A549 (cell line): Measurements from ENCODE around the gene CLSTN1. TPM values are rescaled to one million over a fixed set of nuclear protein-coding genes. Genes with fewer than 3 reads are reported as not detected.

ENCODE experiments used
- ATAC-seq, 2 experiments: fragments of 200-7000 bp in 1 of 2; fragments of >200 bp in 1 of 2; cut with Nextera tagmentation in 1 of 2; cut with Tn5 transposase in 1 of 2; 3 replicates each; pipeline versions ENCODE4 v1.8.0 to v1.9.1; 2018 to 2020; ENCODE audit warnings: mild to moderate bottlenecking in 1 of 2, moderate library complexity in 1 of 2
- CTCF ChIA-PET: fragments of 300-600 bp; sonication (Branson Sonifier 250); formaldehyde crosslinking; extraction: SDS; loops from one replicate; lab custom pipeline; 2021; ENCODE audit warnings: antibody characterized with exemption, inconsistent platforms; lab: Yijun Ruan, JAX
- POLR2A ChIA-PET: fragments of 350-600 bp; formaldehyde crosslinking; extraction: SDS; loops from one replicate; lab custom pipeline; 2021; ENCODE audit warnings: antibody characterized with exemption, inconsistent platforms; lab: Yijun Ruan, JAX
- DNase-seq, 2 experiments: peaks; one replicate each; pipeline versions ENCODE4 v3.0.0 to v3.0.0-alpha.2; 2011 to 2016; ENCODE audit warnings: low read depth in 1 of 2, low spot score in 1 of 2
- FAIRE-seq: peaks from 2 replicates; lab custom pipeline; 2011; peaks lifted over from hg19 to GRCh38; lab: Jason Lieb, UNC
- H3K27ac ChIP-seq, 2 experiments: fragments of >200 bp; sonication (Bioruptor Twin); formaldehyde crosslinking; 3 replicates each; pipeline ENCODE4 v1.5.1; 2016 to 2017
- H3K4me1 ChIP-seq: fragments of >200 bp; sonication (Bioruptor Twin); formaldehyde crosslinking; 3 replicates; pipeline ENCODE4 v1.6.1; 2016
- H3K4me2 ChIP-seq: fragments of >200 bp; sonication (Bioruptor Twin); formaldehyde crosslinking; 3 replicates; pipeline ENCODE4 v1.6.1; 2016
- H3K4me3 ChIP-seq: fragments of >200 bp; sonication (Bioruptor Twin); formaldehyde crosslinking; 3 replicates; pipeline ENCODE4 v1.5.1; 2016
- H3K9me3 ChIP-seq: fragments of >200 bp; sonication (Bioruptor Twin); formaldehyde crosslinking; 3 replicates; pipeline ENCODE4 v1.6.1; 2016
- BHLHE40 ChIP-seq: IDR thresholded peaks from 2 replicates; pipeline ENCODE4 v1.6.1; 2012; ENCODE audit warnings: low read depth, low read length, inconsistent platforms
- CBX8 ChIP-seq: fragments of 200-600 bp; sonication (generic); IDR thresholded peaks from 2 replicates; pipeline ENCODE4 v1.6.1; 2016
- CEBPB ChIP-seq, 2 experiments: fragments of >200 bp in 1 of 2; sonication (Bioruptor Twin) in 1 of 2; formaldehyde crosslinking in 1 of 2; IDR thresholded peaks; 2 replicates each; pipeline ENCODE4 v1.6.1; 2012 to 2016
- EHF ChIP-seq: fragments of 250-450 bp; sonication (Bioruptor Pico); IDR thresholded peaks from 2 replicates; pipeline ENCODE4 v1.5.0; 2020; ENCODE audit warnings: mild to moderate bottlenecking
- EHMT2 ChIP-seq: fragments of 200-600 bp; sonication (generic); IDR thresholded peaks from 2 replicates; pipeline ENCODE4 v1.6.1; 2016; ENCODE audit warnings: antibody characterized with exemption, low read depth, mild to moderate bottlenecking, moderate library complexity
- FOSB ChIP-seq: fragments of 250-450 bp; sonication (Bioruptor Pico); IDR thresholded peaks from 2 replicates; pipeline ENCODE4 v1.5.0; 2020; ENCODE audit warnings: mild to moderate bottlenecking, moderate library complexity
- FOSL2 ChIP-seq, 2 experiments: fragments of 450-650 bp in 1 of 2; fragments of >200 bp in 1 of 2; sonication (Bioruptor Twin) in 1 of 2; formaldehyde crosslinking; IDR thresholded peaks; 2 replicates each; pipeline versions ENCODE4 v1.5.0 to v1.6.1; 2016 to 2020; ENCODE audit warnings: mild to moderate bottlenecking in 1 of 2, moderate library complexity in 1 of 2
- FOXS1 ChIP-seq: fragments of 250-450 bp; sonication (Bioruptor Pico); IDR thresholded peaks from 2 replicates; pipeline ENCODE4 v1.5.0; 2020; ENCODE audit warnings: mild to moderate bottlenecking, moderate library complexity
- GATA3 ChIP-seq: IDR thresholded peaks from 2 replicates; pipeline ENCODE4 v1.6.1; 2012; ENCODE audit warnings: borderline replicate concordance
- HDAC2 ChIP-seq: fragments of 200-600 bp; sonication (generic); IDR thresholded peaks from 2 replicates; pipeline ENCODE4 v1.6.1; 2016
- HEYL ChIP-seq: fragments of 250-450 bp; sonication (Bioruptor Pico); IDR thresholded peaks from 2 replicates; pipeline ENCODE4 v1.8.0; 2021; ENCODE audit warnings: mild to moderate bottlenecking, moderate library complexity
- HOXB13 ChIP-seq: fragments of 250-450 bp; sonication (Bioruptor Pico); IDR thresholded peaks from 2 replicates; pipeline ENCODE4 v1.5.0; 2020; ENCODE audit warnings: low read depth, mild to moderate bottlenecking, moderate library complexity
- JUN ChIP-seq, 2 experiments: fragments of >200 bp; sonication (Bioruptor Twin); formaldehyde crosslinking; IDR thresholded peaks; 2 replicates in 1 of 2; 3 replicates in 1 of 2; pipeline ENCODE4 v1.6.1; 2016 to 2017
- KDM5A ChIP-seq: fragments of 200-600 bp; sonication (generic); IDR thresholded peaks from 2 replicates; pipeline ENCODE4 v1.6.1; 2016; ENCODE audit warnings: antibody characterized with exemption, mild to moderate bottlenecking
- MAFK ChIP-seq: fragments of 450-650 bp; IDR thresholded peaks from 2 replicates; pipeline ENCODE4 v1.6.1; 2014; ENCODE audit not compliant: partially characterized antibody
- MAZ ChIP-seq: fragments of 150-350 bp; IDR thresholded peaks from 2 replicates; pipeline ENCODE4 v1.6.1; 2014; ENCODE audit warnings: antibody characterized with exemption, low read depth, low read length, borderline replicate concordance
- NFE2L2 ChIP-seq: fragments of 150-350 bp; conservative IDR thresholded peaks from 2 replicates; pipeline ENCODE4 v1.6.1; 2014; ENCODE audit warnings: low read length
- NPAS2 ChIP-seq: fragments of 250-450 bp; sonication (Bioruptor Pico); IDR thresholded peaks from 2 replicates; pipeline ENCODE4 v1.8.0; 2022; ENCODE audit warnings: mild to moderate bottlenecking, moderate library complexity, borderline replicate concordance
- POLR2A ChIP-seq: IDR thresholded peaks from 2 replicates; pipeline ENCODE4 v1.6.1; 2012; ENCODE audit warnings: mild to moderate bottlenecking, low read length
- POLR2AphosphoS2 ChIP-seq: conservative IDR thresholded peaks from 2 replicates; pipeline ENCODE4 v1.6.1; 2012; ENCODE audit warnings: low read length, improper control_type of control experiment, inconsistent platforms
- RAD21 ChIP-seq, 2 experiments: fragments of >200 bp in 1 of 2; sonication (Bioruptor Twin) in 1 of 2; formaldehyde crosslinking in 1 of 2; IDR thresholded peaks in 1 of 2; conservative IDR thresholded peaks in 1 of 2; 2 replicates in 1 of 2; 3 replicates in 1 of 2; pipeline ENCODE4 v1.6.1; 2012 to 2018; ENCODE audit warnings: inconsistent platforms in 1 of 2
- RARB ChIP-seq: fragments of 250-450 bp; sonication (Bioruptor Pico); IDR thresholded peaks from 2 replicates; pipeline ENCODE4 v1.8.0; 2021; ENCODE audit warnings: mild to moderate bottlenecking, moderate library complexity
- RFX5 ChIP-seq: fragments of 450-650 bp; IDR thresholded peaks from 2 replicates; pipeline ENCODE4 v1.7.1; 2014; ENCODE audit warnings: antibody characterized with exemption, mild to moderate bottlenecking, moderate library complexity
- RNF2 ChIP-seq: fragments of 200-600 bp; sonication (generic); IDR thresholded peaks from 2 replicates; pipeline ENCODE4 v1.6.1; 2016; ENCODE audit warnings: low read depth, mild to moderate bottlenecking, antibody characterized with exemption, moderate library complexity, borderline replicate concordance
- SMC3 ChIP-seq: fragments of >200 bp; sonication (Bioruptor Twin); formaldehyde crosslinking; IDR thresholded peaks from 3 replicates; pipeline ENCODE4 v1.6.1; 2018; ENCODE audit warnings: inconsistent platforms
- SREBF2 ChIP-seq: fragments of 450-650 bp; IDR thresholded peaks from 2 replicates; pipeline ENCODE4 v1.6.1; 2014; ENCODE audit warnings: mild to moderate bottlenecking, moderate library complexity
- TFCP2L1 ChIP-seq: fragments of 250-450 bp; sonication (Bioruptor Pico); IDR thresholded peaks from 2 replicates; pipeline ENCODE4 v1.5.0; 2021; ENCODE audit warnings: mild to moderate bottlenecking
- USF2 ChIP-seq: fragments of 450-650 bp; IDR thresholded peaks from 2 replicates; pipeline ENCODE4 v1.6.1; 2014; ENCODE audit warnings: antibody characterized with exemption
- ZFP36 ChIP-seq: fragments of 450-650 bp; IDR thresholded peaks from 2 replicates; pipeline ENCODE4 v1.6.1; 2014; ENCODE audit warnings: borderline replicate concordance; ENCODE audit not compliant: partially characterized antibody
- WGBS: methylation state at CpG from one replicate; pipeline ENCODE4 v1.1.6; 2017; ENCODE audit errors: missing lambda C conversion rate; 5-methylcytosine and 5-hydroxymethylcytosine counted together
- polyA plus RNA-seq, 4 experiments: library from polyadenylated mRNA; depleted of rRNA in 3 of 4; stranded (reverse); fragments of >200 nt; fragmentation: RNase III in 1 of 4; extraction: RNeasy Plus Mini Kit Qiagen cat#74134 plus additional on column Dnase treatment in 1 of 4; gene quantifications; 2 replicates in 3 of 4; 3 replicates in 1 of 4; pipeline ENCODE4 v1.2.3, GENCODE V29; 2011 to 2017
- TF ChIP-seq, protein P1 (sequence below): fragments of 250-450 bp; sonication (Bioruptor Pico); IDR thresholded peaks from 2 replicates; pipeline ENCODE4 v1.5.0; 2020; ENCODE audit warnings: low read depth, mild to moderate bottlenecking, moderate library complexity

Gene CLSTN1
- polyA plus RNA-seq, 2 of the 4 experiments (the other 2 are of a cell fraction): 27.3 to 56.1 TPM

DNA sequence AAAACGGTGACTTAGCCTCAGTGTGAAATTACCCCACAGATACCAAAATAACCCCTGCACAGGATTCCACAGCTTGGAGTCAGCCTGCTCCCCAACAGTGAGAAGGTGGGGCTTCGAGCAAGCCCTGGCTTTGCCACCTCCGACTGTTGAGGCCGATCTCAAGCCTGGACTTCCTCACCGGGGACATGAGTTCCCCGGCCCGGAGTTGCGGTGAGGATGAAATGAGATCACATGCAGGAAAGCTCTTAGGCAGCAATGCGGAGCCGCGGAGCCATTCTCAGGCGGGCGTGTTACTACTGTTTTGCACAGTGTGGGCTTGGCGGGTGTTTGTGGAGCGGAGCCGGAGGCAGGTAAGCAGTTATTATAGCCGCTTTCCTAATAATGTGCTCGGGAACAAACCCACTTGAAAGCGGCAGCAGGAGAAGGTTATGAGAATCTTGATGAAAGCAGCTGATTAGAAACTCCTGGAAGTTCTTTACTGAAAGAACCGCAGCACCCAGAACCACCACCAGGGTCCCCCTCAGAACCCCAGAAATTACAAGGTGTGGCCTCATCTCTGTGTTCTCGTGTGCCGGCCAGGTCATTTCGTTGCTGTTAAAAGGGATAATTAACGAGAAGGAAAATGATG lies 3.9 kb upstream of the CLSTN1 start:
- no peaks in the 10 kb centered on the region for H3K9me3 ChIP-seq
- ChIA-PET POLR2A (no interaction called here), CTCF (interaction anchor here (0.6 to 2.4 kb wide), 7 partner anchors 15 to 48 kb away, joined by 3 to 8 read pairs (median 3); no protein-coding TSS in a partner anchor)
- DNase-seq (peak in 1 of 2 experiments; percentile 38), FAIRE-seq (no peak), ATAC-seq (no peak)
- TF ChIP-seq CEBPB (IDR thresholded peaks at IDR 0.05) (no peak), TFCP2L1 (no peak), POLR2A (no peak), SMC3 (no peak), USF2 (no peak), RAD21 (conservative IDR thresholded peaks at IDR 0.05 in 1 of 2, IDR thresholded peaks at IDR 0.05 in 1 of 2) (no peak), HDAC2 (no peak), BHLHE40 (no peak), SREBF2 (no peak), NPAS2 (CRISPR knock-in tag) (no peak), KDM5A (no peak), CBX8 (no peak), HOXB13 (CRISPR knock-in tag) (no peak), HEYL (CRISPR knock-in tag) (no peak), RNF2 (no peak)
- H3K4me3 ChIP-seq: no peak overlapping the region
- H3K4me1 ChIP-seq: peaks cover 22% of the 10 kb centered on the region
- no peak overlapping the region for H3K4me2 ChIP-seq
- H3K27ac ChIP-seq: 0 out of 6 replicates have a peak overlapping the region, but pooled peaks of 1 of the 2 experiments have one; percentile 16
- WGBS: 88% methylated on average over 23 of the region's 24 CpGs

DNA sequence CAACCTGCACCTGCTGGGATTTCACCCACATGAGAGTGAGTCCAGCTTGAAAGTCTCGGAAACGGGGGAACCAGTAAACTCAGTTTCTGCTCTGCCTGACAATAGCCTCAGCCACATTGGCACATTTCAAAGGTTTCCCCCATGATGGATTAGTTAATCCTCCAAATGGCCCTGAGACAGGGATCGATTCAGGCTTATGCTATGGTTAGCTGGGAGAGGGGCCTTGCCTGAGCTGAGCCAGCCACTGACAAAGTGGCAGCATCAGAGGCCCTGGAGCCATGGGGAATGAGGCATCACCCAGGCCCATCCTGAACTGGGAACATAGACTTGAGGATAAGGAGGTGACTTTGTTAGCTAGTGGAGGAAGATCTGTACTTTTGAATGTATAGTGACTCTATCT lies 2.9 kb upstream of the CLSTN1 start:
- ChIA-PET CTCF (interaction anchor here (0.9 to 2.4 kb wide), 5 partner anchors 11 to 49 kb away, joined by 3 to 9 read pairs (median 7); no protein-coding TSS in a partner anchor), POLR2A (no interaction called here)
- WGBS: 89% methylated on average over 3 of the region's 3 CpGs
- Histone ChIP-seq H3K4me1 (peaks cover 30% of the 10 kb centered on the region), H3K9me3 (no peaks in the 10 kb centered on the region), H3K4me2 (peak overlapping the region; percentile 95), H3K4me3 (no peak overlapping the region), H3K27ac (peak overlapping the region; percentile 96 to 100)
- no peak for TF ChIP-seq KDM5A
- TF ChIP-seq ZFP36: no peak
- FAIRE-seq: no peak
- DNase-seq: no peak
- ATAC-seq: no peak

DNA sequence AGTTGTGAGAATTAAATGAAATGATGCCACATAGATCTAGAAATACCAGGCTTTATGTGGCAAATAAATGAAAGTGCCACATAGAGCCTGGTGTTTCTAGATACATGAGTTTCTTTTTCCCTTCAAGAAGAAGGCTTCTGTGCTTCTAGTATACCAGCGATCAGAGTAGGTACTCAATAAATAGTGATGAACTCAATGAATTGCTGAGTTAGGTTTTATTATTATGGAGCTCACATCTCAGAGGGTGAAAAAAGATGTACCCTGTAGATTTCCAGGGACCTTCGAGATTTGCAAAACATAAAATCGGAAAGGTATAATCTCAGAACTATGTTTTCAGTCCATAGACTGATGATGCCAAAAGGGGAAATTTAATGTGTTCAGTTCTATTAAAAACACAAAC lies 2.3 kb upstream of the CLSTN1 start:
- peak overlapping the region; percentile 96 to 100 for H3K27ac ChIP-seq
- FAIRE-seq (no peak), ATAC-seq (no peak), DNase-seq (no peak)
- H3K4me3 ChIP-seq: no peak overlapping the region
- ChIA-PET CTCF (interaction anchor here (0.9 to 2.4 kb wide), 4 partner anchors 10 to 41 kb away, joined by 3 to 9 read pairs (median 5); no protein-coding TSS in a partner anchor), POLR2A (no interaction called here)
- 93% methylated on average over 3 of the region's 3 CpGs for WGBS
- H3K4me1 ChIP-seq: peaks cover 36% of the 10 kb centered on the region
- H3K9me3 ChIP-seq: no peaks in the 10 kb centered on the region
- no peak for TF ChIP-seq NFE2L2
- TF ChIP-seq MAFK: peak; percentile 39
- H3K4me2 ChIP-seq: peak overlapping the region; percentile 95

DNA sequence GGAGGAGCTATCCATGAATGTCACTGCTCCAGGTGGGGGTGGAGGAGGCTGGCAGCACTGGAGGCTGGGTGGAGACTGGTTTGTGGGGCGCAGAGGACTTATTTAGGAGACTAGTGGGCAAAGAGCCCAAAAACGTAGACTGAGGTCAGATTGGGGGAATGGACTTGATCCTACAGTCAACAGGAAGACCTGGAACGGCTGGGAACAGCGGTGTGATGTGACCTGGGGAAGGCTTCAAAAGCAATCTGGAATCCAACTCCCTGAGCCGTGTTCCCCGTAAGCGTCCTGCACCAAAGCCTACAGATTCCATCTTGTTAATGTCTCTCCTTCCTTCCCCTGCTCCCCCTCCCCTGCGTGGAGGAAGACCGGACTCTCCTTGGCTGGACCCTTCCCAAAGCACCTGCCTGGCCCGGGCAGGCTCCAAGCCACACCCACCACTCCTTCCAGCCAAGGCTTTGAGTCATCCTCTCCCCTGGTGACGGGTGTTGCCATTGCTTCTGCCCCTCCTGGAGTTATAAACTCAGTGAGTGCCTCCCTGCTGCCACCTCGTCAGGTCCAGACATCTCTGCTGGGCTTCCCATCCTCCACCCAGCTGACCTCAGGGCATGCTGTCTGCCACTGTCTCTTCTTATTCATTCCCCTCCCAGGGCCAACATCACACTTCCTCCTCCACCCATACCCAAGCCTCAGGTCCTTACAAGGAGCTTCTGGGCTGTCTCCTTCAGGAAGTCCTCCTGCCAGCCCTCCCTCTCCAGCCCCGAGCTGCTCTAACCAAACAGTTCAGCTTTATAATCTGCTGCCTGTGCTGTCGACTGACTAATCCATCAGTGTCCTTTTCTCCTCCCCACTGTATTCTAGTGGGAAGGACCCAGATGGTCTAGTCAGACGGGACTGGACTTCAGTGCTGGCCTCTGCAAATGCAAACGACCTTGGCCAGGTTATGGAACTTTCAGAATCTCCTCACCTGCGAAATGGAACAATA lies 1.6 kb upstream of the CLSTN1 start:
- H3K9me3 ChIP-seq: no peaks in the 10 kb centered on the region
- peak overlapping the region; percentile 96 to 100 for H3K27ac ChIP-seq
- peak; percentile 75 to 82 for ATAC-seq
- H3K4me3 ChIP-seq: peak overlapping the region; percentile 99
- H3K4me1 ChIP-seq: peaks cover 41% of the 10 kb centered on the region
- H3K4me2 ChIP-seq: peak overlapping the region; percentile 95
- ChIA-PET CTCF (interaction anchor here (0.6 to 2.4 kb wide), 4 partner anchors 10 to 124 kb away, joined by 3 to 9 read pairs (median 5); no protein-coding TSS in a partner anchor), POLR2A (no interaction called here)
- DNase-seq: peak; percentile 86 to 93
- FAIRE-seq: no peak
- 3% methylated on average over 14 of the region's 17 CpGs for WGBS
- TF ChIP-seq JUN (IDR thresholded peaks at IDR 0.05) (0 out of 5 replicates have a peak, but pooled peaks have one; percentile 31 to 35), RFX5 (no peak), RARB (CRISPR knock-in tag) (no peak), HOXB13 (CRISPR knock-in tag) (no peak), EHF (no peak), POLR2AphosphoS2 (no peak), FOSB (CRISPR knock-in tag) (no peak), KDM5A (no peak), FOXS1 (CRISPR knock-in tag) (no peak), MAZ (no peak), SREBF2 (no peak), EHMT2 (no peak), GATA3 (peak; percentile 14; the same call in 1 of the 2 replicates), FOSL2 (IDR thresholded peaks at IDR 0.05) (no peak), FOSL2 (CRISPR knock-in tag; IDR thresholded peaks at IDR 0.05) (peak; percentile 69)
- TF ChIP-seq, protein P1, sequence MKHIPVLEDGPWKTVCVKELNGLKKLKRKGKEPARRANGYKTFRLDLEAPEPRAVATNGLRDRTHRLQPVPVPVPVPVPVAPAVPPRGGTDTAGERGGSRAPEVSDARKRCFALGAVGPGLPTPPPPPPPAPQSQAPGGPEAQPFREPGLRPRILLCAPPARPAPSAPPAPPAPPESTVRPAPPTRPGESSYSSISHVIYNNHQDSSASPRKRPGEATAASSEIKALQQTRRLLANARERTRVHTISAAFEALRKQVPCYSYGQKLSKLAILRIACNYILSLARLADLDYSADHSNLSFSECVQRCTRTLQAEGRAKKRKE (CRISPR knock-in tag): no peak
